OCI-LY1 (cell line): Measurements from ENCODE around the gene GPBAR1.

Experiments used
- H2AFZ ChIP-seq: fragments of 200-600 bp; sonication (generic), shearing (Covaris generic); 2 replicates; pipeline ENCODE4 v1.6.0; 2014; ENCODE audit warnings: antibody characterized with exemption, mild to moderate bottlenecking, low read length
- H3F3A ChIP-seq: fragments of 200-600 bp; sonication (generic), shearing (Covaris generic); 2 replicates; pipeline ENCODE4 v1.6.0; 2014; ENCODE audit warnings: mild to moderate bottlenecking, antibody characterized with exemption, low read length, moderate library complexity; ENCODE audit not compliant: insufficient read depth
- H3K27ac ChIP-seq: fragments of 200-600 bp; sonication (generic); 2 replicates; pipeline ENCODE4 v1.5.1; 2014; ENCODE audit warnings: low read length, mixed run types, mild to moderate bottlenecking, low read depth; ENCODE audit not compliant: poor library complexity, severe bottlenecking
- H3K27me3 ChIP-seq: fragments of 200-600 bp; sonication (generic); 2 replicates; pipeline ENCODE4 v1.6.0; 2014; ENCODE audit warnings: antibody characterized with exemption, mild to moderate bottlenecking, low read length, moderate library complexity; ENCODE audit not compliant: insufficient read depth
- H3K36me3 ChIP-seq: fragments of 200-600 bp; sonication (generic); 2 replicates; pipeline ENCODE4 v1.6.1; 2014; ENCODE audit warnings: mild to moderate bottlenecking, antibody characterized with exemption, low read length, moderate library complexity, mixed read lengths; ENCODE audit not compliant: insufficient read depth
- H3K4me1 ChIP-seq: fragments of 200-600 bp; sonication (generic); 2 replicates; pipeline ENCODE4 v1.5.1; 2014; ENCODE audit warnings: mild to moderate bottlenecking, low read length, moderate library complexity; ENCODE audit not compliant: insufficient read depth, severe bottlenecking
- H3K4me2 ChIP-seq: fragments of 200-600 bp; sonication (generic), shearing (Covaris generic); 2 replicates; pipeline ENCODE4 v1.6.1; 2014; ENCODE audit warnings: low read length
- H3K4me3 ChIP-seq: fragments of 200-600 bp; sonication (generic); 2 replicates; pipeline ENCODE4 v1.5.1; 2014; ENCODE audit warnings: low read length, low read depth, mild to moderate bottlenecking, mixed read lengths; ENCODE audit not compliant: poor library complexity, severe bottlenecking
- H3K79me2 ChIP-seq: fragments of 200-600 bp; shearing (Covaris generic); 2 replicates; pipeline ENCODE4 v1.6.1; 2016; ENCODE audit warnings: mixed run types, low read length, mixed read lengths; ENCODE audit not compliant: insufficient read depth
- H3K9ac ChIP-seq: fragments of 200-600 bp; sonication (generic), shearing (Covaris generic); 2 replicates; pipeline ENCODE4 v1.6.1; 2014; ENCODE audit warnings: mild to moderate bottlenecking, low read length, mixed read lengths
- H3K9me2 ChIP-seq: fragments of 200-600 bp; sonication (generic), shearing (Covaris generic); 2 replicates; pipeline ENCODE4 v1.6.1; 2014; ENCODE audit warnings: low read depth, mild to moderate bottlenecking, low read length, mixed read lengths
- H3K9me3 ChIP-seq: fragments of 200-600 bp; shearing (Covaris generic); 2 replicates; pipeline ENCODE4 v1.6.1; 2014; ENCODE audit warnings: low read length, mixed read lengths
- H4K20me1 ChIP-seq: fragments of 200-600 bp; sonication (generic), shearing (Covaris generic); 2 replicates; pipeline ENCODE4 v1.6.0; 2016; ENCODE audit warnings: mild to moderate bottlenecking, low read length; ENCODE audit not compliant: insufficient read depth
- CTCF ChIP-seq: fragments of 200-600 bp; sonication (generic), shearing (Covaris generic); IDR thresholded peaks from 2 replicates; pipeline ENCODE4 v1.5.1; 2017; ENCODE audit warnings: mild to moderate bottlenecking, antibody characterized with exemption, low read length, moderate library complexity, mixed read lengths
- EZH2 ChIP-seq: fragments of 200-600 bp; sonication (generic), shearing (Covaris generic); IDR thresholded peaks from 2 replicates; pipeline ENCODE4 v1.8.0; 2017; ENCODE audit warnings: borderline replicate concordance, mixed run types, mild to moderate bottlenecking, antibody characterized with exemption, low read length, moderate library complexity, mixed read lengths

GPBAR1 gene

GRCh38 chr2:218290316-218291261, 29.8 kb downstream of the GPBAR1 start:
- TF ChIP-seq EZH2 (no peak), CTCF (no peak)
- H3K27ac ChIP-seq, result peak overlapping the region; percentile 69
- H3K4me3 ChIP-seq, result peak overlapping the region; percentile 59
- H3K27me3 ChIP-seq, result no peaks in the 10 kb centered on the region
- no peaks in the 10 kb centered on the region for H3F3A ChIP-seq
- H4K20me1 ChIP-seq, result no peaks in the 10 kb centered on the region
- no peak overlapping the region for H2AFZ ChIP-seq
- H3K4me1 ChIP-seq, result peaks cover 48% of the 10 kb centered on the region
- no peaks in the 10 kb centered on the region for H3K36me3 ChIP-seq
- no peaks in the 10 kb centered on the region for H3K9me3 ChIP-seq
- no peaks in the 10 kb centered on the region for H3K79me2 ChIP-seq
- H3K9ac ChIP-seq, result no peak overlapping the region; the same call in 1 of the 2 replicates
- H3K9me2 ChIP-seq, result no peaks in the 10 kb centered on the region
- H3K4me2 ChIP-seq, result peak overlapping the region; percentile 71; the same call in 1 of the 2 replicates

- Histone ChIP-seq H3K4me1 (peaks cover 39% of the 10 kb centered on the region), H2AFZ (no peak overlapping the region), H4K20me1 (no peaks in the 10 kb centered on the region), H3F3A (no peaks in the 10 kb centered on the region), H3K27ac (peak overlapping the region; percentile 69), H3K9me2 (no peaks in the 10 kb centered on the region), H3K36me3 (no peaks in the 10 kb centered on the region), H3K9me3 (no peaks in the 10 kb centered on the region), H3K4me2 (peak overlapping the region; percentile 71), H3K4me3 (peak overlapping the region; percentile 59), H3K27me3 (no peaks in the 10 kb centered on the region), H3K79me2 (no peaks in the 10 kb centered on the region), H3K9ac (peak overlapping the region; percentile 48; the same call in 1 of the 2 replicates)
- TF ChIP-seq CTCF (no peak), EZH2 (no peak)
Measured at GRCh38 chr2:218291318-218292047, 30.7 kb downstream of the GPBAR1 start.

- TF ChIP-seq EZH2, result no peak
- TF ChIP-seq CTCF, result peak; percentile 62
- Histone ChIP-seq H3K9me3 (no peaks in the 10 kb centered on the region), H3K4me1 (peaks cover 30% of the 10 kb centered on the region), H2AFZ (no peak within 1 kb of the TSS), H3F3A (no peaks in the 10 kb centered on the region), H4K20me1 (no peaks in the 10 kb centered on the region), H3K9me2 (no peaks in the 10 kb centered on the region), H3K27ac (peak within 1 kb of the TSS; percentile 69), H3K4me3 (peak within 1 kb of the TSS; percentile 59), H3K9ac (peak within 1 kb of the TSS; percentile 48; the same call in 1 of the 2 replicates), H3K79me2 (no peaks in the 10 kb centered on the region), H3K36me3 (no peaks in the 10 kb centered on the region), H3K4me2 (peak within 1 kb of the TSS; percentile 71), H3K27me3 (no peaks in the 10 kb centered on the region)
Measured at GRCh38 chr2:218292048-218293014, 31.5 kb downstream of the GPBAR1 start, which contains the start of gene TMBIM1. TMBIM1 (minus strand) TSS chr2:218292503; CDS start chr2:218282141, 10,362 bp downstream.
